Fibroblast of pulmonary artery (primary cell): ENCODE data around the gene RAD1.
A peak's percentile ranks its signal among the peaks of the same experiment; 100 is the strongest.

Experiments
- DNase-seq: peaks from one replicate; pipeline ENCODE4 v3.0.0-alpha.2; 2010; ENCODE audit warnings: low read depth
- H3K4me3 ChIP-seq: replicated peaks from 2 replicates; pipeline ENCODE4 v1.5.1; 2011; ENCODE audit warnings: low read depth, mild to moderate bottlenecking, control low read depth, low read length, moderate library complexity
- CTCF ChIP-seq: IDR thresholded peaks from 2 replicates; pipeline ENCODE4 v1.5.1; 2011; ENCODE audit warnings: mild to moderate bottlenecking, control low read depth, low read length, inconsistent platforms; ENCODE audit errors: missing control alignments

Gene RAD1

DNA sequence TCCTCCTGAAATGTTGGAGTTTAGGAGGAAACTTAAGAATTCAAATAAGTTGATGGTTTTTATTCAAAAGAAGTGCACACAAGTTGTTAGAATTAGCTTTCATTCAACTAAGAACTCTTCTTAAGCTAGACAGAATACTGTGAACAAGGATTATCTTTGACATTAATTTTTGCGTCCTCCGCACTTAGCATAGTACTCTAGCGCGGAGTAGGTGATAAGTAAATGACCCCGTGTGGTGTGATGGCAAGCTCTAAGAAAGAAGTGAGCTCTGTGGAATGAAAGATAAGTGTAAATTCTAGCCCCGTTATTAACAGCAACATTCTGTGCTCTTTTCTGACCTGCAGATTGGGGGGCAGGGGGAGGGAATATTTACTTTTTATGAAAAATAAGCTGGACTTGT lies 1.2 kb upstream of the RAD1 start:
- TF ChIP-seq CTCF = no peak
- H3K4me3 ChIP-seq = peak overlapping the region; percentile 93
- DNase-seq = no peak

DNA sequence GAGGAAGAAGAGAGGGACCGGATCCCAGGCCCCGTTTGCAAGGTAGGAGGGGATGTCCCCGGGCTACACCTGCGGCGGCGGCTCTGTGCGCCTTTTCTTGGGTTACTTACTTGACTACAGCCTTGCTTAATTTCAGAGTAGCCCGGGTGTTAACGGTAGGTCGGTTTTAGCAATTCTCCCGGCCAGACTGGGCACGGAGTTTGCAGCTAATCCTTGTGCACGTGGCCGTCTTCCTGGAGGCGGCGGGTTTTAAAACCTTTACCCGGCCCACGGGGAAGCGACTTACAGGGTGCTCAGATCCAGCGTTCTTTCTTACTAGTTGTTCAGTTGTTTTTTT lies 520 bp upstream of the RAD1 start:
- peak overlapping the region; percentile 93 for H3K4me3 ChIP-seq
- no peak for DNase-seq
- no peak for TF ChIP-seq CTCF

- no peak for TF ChIP-seq CTCF
- peak overlapping the region; percentile 93 for H3K4me3 ChIP-seq
- peak; percentile 32 for DNase-seq
These were observed 599 bp downstream of the RAD1 start for GRCh38 chr5:34914671-34915138.

DNA sequence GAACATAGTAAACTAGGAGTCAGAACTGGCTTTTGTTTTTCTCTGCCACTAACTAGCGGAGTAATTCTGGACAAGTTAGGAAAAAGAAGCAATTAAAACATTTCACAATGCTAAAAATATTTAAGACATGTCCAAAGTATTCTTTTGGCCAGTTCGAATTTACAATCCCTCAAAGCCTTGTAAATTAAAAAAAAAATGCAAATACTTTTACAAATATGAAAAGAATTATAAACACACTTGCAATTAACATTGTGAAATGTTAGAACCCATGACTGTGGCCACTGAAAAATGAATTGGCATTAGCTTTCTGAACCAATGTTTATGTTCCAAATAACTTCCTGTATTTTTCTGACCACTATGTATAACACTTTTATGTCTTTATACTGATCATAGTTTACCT lies 2.2 kb downstream of the RAD1 start:
- DNase-seq = no peak
- no peak overlapping the region for H3K4me3 ChIP-seq
- no peak for TF ChIP-seq CTCF

DNA sequence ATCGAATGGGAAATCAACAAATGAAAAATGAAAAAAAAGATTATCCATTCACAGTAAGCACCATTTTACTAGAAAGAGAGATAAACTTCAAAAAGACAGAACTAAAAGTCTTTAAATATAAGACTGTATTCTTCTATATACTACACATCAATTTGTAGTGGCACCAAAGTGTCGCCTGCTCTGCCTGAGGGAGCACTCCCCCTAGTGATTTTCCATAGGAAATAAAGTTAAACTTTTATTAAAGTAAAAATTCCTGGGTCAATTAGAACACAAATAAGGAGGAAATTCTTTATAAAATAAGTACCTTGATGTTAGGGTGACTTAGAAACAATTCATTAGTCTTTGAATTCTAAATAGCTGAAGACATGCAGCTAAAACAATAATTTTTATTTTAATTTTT lies 9.7 kb downstream of the RAD1 start:
- peak; percentile 53 for TF ChIP-seq CTCF
- DNase-seq = peak; percentile 39
- no peak overlapping the region for H3K4me3 ChIP-seq

DNA sequence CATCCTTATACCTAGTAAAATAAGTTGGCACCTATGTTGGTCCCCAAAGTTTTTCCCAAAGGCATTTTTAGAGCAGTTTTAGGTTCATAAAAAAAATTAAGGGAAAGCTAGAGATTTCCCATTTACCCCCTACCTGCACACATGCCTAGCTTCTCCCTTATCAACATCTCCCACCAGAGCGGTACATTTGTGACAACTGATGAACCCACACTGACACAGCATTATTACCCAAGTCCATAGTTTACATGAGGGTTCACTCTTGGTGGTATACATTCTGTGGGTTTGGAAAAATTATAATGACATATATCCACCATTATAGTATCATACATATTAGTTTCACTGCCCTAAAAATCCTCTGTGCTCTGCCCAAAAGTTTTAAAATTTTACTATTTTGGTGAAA lies 12.0 kb downstream of the RAD1 start:
- H3K4me3 ChIP-seq = no peak overlapping the region
- no peak for DNase-seq
- TF ChIP-seq CTCF = no peak

GRCh38 chr5:34900652-34901051 lies 14.7 kb downstream of the RAD1 start:
- TF ChIP-seq CTCF = no peak

More at GRCh38 chr5:34900652-34901051, 14.7 kb downstream of the RAD1 start:
- H3K4me3 ChIP-seq = no peak overlapping the region
- no peak for DNase-seq
